Skin of body (tissue), 2 donors: ENCODE results near the gene ADTRP. TPM values are rescaled to one million over a fixed set of nuclear protein-coding genes. Genes with fewer than 3 reads are reported as not detected.

Experiments used
- DNase-seq: peaks from one replicate; lab custom pipeline; 2025; lab: John Stamatoyannopoulos, UW
- total RNA-seq: library from RNA; depleted of rRNA; stranded (reverse); fragments of >200 nt; gene quantifications from one replicate; pipeline ENCODE4 v1.2.3, GENCODE V29; 2014

ADTRP gene
- total RNA-seq, 1 donor from 2014 or later, result 14.0 TPM

DNA sequence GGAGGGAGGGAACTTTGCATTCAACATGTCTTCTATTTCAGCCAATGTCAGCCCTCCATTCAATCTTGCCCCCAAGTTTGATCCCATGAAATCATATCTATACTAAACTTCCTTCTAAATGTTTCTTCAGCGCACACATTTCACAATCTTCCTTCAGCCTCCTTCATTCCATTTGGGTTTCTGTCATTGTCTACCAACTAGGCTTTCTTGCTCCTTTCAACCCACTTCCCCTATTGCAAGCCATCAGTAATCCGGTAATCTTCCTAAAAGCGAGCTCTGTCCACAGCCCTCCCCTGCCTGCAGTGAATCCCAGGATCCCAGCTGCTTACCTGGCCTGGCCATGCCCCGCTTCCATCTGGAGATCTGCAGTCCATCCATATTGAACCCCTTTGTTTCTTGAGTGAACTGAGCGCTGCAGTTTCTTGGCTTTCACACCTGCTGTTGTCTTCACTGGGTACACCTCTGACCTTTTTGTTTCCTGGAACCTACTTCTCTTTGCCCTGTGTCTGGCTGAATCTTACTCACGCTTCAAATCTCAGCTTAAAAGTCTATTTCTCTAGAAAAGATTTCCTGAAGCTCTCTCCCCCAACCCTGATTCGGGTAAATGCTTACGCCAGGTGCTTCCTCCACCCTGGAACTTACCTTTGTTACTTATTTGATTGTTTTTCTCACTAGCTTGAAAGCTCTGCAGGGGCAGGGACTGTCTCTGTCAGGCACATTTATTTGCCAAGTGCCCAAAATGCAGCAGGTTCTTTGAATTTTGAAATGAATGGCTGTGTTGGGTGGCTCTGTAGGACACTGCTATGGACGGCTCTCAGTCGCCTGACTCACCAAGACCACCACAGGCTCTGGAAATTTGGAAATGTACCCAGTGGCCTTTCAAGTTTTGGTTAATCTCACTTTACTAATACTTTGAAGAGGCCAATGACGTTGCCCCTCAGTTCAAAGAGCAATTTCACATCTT lies 50.3 kb downstream of the ADTRP start:
- DNase-seq, result no peak

DNA sequence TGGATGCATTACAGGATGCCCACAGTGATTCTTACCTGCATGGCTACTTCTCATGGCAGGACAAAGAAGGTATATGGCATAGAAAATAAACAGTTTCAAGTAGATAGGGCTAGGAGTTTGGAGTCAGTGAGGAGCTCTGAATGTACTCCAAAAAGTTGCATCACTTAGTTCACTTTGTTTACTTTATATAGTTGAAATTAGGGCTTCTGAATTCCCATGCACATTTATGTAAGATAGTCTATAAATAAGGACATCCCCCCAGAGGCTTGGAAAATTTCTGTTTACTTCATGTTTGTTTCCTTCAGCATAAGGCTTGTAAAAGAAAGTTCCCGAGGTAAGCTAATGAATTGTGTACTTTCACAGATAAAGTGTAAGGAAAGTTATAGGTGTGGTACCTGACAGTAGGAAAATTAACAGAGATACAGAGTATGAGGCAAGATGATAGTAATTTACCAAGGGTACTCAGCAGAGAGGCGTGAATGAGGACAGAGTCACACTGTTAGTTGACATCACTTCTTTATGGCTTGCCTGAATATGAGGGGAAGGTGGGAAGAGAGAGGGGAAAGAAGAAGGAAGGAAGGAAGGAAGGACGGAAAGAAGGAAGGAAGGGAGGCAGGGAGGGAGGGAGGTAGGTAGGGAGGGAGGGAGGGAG lies 51.1 kb downstream of the ADTRP start:
- DNase-seq, result no peak

DNA sequence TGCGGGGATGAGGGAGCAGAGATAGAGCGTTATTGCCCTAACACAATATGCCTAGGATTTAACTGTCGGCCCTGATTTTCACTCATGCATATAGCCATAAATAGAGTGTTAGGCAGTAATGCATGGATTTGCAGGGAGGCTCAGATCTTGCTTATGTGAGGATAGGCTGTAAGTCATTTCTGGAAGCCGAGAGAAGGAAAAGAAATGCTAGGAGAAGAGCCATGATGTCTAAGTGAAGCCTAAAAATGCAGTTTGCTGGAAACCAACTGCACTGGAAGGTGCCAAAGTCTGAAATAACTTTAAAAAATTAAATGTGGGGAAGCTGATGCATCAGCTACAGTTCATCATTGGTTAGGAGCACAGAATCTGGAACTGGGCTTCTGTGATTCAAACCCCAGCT lies 54.3 kb downstream of the ADTRP start:
- no peak for DNase-seq

DNA sequence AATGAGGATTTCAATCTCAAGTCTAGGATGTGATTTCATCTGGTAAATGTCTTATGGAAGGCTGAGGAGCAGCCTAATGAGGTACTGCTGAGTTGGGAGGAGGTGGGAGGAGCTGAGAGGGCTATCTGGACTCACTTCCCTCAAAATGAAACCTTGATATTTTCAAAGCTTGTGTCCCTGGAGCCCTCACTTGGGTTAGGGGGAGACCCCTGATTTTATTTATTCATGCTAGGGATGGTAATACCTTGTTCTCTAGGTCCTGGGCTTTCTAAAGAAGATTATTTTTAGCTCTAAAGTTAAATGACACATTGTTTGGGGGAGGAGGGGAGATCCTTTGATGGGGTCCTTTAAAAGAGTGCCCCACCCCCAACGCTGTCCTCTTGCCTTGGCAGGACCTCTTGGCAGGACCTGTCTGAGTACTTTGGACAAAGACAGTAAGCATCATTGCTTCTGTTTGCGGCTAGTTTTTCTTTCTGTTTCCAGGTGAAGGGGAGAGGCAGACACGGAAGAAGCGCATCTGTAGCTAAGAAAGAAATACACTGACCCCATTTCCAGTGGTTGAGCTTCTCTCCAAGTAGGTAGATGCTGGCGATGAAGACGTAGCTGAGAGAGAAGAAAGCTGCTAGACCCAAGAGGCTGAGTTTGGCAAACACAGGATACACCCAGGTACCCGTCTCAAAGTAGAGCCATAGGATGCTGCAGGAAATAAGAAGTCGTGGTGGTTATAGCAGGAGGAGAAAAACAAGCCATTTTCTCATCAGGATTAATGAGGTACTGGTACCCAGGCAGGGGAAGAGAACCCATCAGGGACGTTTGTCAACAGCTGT lies 55.6 kb downstream of the ADTRP start:
- no peak for DNase-seq

DNA sequence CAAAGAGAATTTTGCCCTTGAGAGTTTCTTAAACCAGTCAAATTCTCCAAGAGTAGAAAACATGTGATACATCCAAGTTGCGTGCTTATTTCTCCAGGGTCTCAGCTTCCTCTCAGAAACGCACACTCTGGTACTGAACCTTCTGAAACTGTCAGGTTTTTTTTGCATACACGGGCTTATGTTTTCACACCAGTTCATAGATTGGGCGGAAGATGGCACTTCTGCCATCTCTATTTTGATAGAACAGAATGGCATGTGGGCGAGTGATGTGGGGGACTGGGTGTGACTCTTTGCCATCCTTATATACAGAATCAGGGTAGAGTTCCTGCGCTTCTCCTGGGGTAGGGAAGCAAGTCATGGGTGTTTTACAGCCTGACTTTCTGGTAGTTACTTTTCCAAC lies 56.4 kb downstream of the ADTRP start:
- no peak for DNase-seq

DNA sequence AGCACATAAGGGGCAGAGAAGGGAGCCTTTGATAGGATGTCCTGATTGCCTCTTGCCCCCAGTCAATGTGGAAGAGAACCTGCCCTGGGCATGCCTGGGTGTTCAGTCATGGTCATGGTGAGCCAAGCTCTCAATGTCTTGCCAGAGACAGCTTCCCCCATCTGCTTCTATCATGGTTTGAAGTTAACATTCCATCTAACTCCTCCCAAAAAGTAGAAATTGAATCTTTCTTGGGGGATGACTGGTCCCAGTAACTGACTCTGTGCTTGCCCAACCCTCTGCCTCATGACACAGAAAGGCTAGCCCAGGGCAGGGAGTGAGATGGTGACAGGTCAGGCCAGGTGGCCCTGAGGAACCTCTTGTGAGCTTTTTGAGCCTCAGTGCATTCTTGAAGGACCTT lies 60.1 kb downstream of the ADTRP start:
- DNase-seq, result no peak

DNA sequence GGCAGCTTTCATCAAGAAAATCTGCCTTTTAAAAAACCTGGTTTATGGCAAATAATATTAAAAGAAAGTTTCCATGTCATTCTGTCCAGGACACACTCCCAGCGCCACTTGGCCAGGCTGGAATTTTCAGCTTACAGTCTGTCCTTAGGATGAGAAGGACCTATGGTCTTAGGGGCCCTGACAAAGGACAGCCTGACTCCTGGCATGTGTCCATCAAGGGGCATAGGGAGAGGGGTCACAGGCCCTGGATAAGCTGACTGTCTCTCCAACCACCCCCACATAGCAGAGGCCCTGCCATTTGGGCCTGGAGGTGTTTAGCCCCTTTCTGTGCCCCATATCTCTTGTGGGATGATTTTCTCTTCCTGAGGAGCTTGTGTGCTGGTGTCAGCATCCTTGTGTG lies 60.6 kb downstream of the ADTRP start:
- no peak for DNase-seq

DNA sequence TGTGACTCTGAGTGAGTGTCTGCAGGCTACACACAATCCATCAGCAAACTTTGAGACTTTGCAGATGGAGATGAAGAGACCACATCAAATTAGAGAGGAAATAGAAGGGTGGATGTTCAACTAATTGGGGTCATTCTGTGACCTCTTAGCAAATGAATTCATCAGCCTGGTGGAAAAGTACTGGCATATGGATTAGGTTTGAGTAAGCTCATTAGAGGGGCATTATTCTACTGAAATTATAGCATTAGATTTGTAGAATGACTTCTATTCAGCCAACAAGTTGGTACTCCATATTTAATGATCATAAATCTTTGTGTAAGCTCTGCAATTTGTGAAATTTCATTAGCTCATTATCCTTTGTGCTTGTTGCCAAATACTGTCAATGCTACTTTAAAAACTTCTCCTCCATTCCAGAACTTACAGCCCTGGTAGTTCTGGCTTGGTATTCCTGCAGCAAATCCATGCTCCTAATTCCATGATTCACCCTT lies 63.8 kb downstream of the ADTRP start:
- DNase-seq, result no peak

DNA sequence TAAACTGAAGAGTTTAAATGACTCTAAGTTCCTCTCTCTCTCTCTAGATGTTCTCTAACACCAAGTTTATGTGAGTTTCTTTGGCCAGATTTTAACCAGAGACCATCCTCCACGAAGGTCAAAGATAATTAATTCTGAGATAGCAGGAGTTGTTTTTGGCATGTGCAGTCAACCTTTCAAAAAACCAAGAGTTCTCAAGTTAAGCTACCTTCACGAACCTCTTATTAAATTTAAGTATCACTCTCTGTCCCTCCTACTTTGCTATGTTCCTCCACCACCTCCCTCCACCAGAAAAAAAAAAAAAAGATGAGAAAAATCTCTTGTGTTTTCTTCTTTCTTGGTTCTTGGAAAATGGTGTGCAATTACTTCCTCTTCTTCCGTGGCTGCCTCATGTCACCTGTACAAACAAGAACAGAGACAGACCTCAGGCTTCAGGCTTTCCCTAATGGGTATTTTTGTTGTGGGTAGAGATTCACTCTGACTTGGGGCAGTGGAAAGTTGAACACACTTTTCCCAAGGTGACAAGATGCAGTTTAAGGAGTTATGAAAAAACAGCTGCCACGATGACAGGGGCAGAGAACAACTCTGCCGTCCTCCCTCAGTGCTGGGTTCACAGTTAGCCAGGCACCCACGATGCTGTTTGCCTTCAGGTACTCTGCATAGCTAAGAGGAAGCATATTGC lies 64.3 kb downstream of the ADTRP start:
- DNase-seq, result no peak

DNA sequence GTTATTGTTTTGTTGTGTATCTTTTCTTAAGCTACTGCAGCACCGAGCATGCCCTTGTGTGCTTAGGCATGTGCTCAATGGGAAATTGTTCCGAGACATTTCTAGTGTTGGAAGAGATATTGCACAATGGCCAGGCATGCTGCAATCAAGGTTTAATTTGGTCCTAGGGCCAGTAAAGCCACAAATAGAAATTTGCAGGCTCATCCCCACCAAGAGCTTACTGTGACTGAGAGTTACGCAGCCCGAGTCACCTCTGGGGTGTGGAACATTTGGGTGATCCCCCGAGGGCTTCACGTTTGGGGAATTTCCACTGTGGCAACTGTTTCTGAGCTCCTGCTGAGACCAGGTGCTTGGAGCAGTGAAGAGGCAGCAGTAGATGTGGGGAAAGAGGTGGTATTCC lies 65.8 kb downstream of the ADTRP start:
- no peak for DNase-seq

DNA sequence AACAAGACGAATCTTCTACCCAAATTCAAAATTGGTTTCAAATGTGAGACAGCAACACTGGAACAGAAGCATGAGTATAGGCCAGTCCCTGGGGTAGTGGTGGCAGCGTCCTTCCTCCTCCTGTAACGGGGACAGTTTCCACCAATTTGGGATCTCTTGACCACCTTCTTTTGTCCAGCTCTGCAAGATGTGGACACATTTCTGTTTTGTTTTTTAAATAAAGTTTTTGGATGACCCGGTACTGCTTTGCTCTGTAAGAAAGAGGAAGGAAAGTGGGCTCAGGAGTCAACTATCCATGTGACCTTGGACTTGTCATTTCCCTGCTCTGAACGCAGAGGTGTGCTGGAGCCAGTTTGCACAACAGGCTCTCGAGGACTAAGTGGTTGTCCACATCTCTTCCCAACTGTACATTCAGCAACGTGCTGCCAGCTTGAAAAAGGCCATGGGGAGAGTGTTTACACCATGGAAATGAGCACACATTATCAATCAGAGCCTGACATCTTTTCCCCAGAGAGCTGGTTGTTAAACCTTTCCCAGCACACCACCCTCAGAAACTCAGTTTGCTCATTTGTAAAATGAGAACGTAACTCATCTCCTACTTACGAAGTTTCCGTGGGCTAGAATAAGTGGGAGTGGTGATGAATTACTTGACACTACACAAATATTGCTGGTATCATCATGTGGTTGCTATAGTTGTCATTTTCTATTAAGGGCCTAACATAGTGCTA lies 66.5 kb downstream of the ADTRP start:
- DNase-seq, result no peak

DNA sequence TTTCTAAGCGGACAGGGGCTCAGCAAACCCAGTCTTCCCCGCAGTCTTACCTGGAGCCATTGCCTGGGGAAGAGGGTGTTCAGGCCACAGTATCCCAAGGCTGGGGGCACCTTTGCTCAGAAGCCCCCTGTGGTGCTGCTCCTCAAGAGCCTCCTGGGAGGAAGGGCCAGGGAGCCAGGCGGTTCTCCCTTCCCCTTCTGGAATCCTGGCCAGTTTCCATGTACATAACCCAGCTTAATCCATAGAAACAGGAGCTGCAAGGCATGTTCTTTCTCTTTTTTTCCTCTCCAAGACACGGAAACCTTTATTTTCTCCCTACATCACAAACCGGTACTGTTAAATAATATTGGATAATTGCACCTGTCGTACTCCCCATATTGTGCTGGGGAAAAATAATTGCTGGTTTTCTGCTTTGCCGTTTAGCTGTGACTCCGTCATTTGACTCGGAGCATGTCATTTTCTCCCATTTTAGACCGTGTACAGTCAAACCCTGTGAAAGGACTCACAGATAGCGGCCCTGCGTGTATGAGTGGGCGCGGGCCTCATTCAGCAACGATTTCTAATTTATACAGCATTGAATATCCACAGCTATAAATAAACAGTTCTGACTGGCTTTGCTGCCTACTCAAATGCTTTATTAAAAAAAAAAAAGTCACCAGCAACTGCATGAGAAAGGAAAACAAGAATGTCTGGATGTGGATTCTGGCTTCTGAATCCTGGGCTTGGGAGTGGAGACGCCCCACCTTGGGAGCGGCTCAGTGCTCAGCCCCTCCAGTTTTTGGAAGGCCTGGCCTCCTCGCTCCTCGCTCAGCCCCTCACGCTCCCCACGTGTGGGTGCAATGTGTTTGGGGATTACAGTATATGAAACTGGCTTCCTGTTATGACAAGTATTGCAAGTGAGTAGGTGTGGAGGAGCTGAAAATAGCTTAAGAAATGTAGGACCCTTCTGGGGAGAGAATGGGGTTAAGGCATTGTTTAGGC lies 67.3 kb downstream of the ADTRP start:
- DNase-seq, result peak; percentile 23

DNA sequence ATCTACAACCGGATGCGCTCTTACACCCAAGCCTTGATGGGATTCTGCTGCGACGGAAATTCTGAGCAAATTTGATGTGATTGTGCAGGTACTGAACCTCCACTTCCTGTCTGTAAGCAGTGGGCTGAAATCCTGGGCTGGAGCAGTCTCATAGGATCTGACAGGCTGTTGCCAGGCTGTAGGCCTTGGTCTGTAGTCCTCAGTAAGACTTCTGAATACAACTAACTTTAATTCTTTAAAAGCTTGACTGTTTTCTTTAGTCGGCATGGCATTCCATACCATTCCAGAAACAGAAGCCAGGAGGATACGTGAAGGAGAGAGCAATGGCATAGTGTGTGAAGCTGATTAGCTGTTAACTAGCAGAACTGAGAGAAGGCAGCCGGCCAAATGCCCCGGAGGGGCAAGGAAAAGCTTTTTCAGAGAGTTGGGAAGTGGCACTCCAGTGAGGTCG lies 68.3 kb downstream of the ADTRP start:
- DNase-seq, result no peak

DNA sequence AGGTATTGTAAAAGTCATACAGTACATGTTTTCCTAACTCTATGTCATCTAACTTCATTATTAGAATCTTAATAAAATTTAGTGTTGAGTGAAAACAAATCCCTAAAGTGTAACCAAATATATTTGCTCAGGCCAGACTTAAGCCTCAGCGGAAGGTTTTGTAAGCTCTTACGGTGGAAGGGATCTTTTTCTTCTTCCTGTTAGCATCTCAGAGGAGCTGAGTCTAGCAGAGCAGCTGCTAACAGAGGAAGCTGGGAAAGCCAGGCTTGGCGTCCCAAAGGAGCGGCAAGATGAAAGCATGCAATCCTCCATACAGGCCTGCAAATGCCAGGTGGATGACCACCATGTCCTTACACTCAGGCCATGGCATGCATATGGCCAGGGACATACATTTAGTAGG lies 72.4 kb downstream of the ADTRP start:
- DNase-seq, result no peak

DNA sequence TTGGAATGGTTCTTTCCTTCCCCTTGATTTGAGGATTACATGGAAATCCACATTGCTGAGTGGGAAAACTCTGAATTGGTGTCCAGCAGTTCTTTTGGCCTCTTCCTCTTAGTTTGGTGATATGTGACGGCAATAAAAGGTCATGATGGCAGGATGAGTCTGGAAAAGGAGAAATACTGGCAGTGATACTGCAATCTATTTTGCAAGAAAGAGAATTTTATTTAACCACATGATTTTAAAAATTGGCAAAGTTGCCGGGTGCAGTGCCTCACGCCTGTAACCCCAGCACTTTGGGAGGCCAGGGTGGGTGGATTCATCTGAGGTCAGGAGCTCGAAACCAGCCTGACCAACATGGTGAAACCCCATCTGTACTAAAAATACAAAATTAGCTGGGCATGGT lies 73.1 kb downstream of the ADTRP start:
- DNase-seq, result no peak

DNA sequence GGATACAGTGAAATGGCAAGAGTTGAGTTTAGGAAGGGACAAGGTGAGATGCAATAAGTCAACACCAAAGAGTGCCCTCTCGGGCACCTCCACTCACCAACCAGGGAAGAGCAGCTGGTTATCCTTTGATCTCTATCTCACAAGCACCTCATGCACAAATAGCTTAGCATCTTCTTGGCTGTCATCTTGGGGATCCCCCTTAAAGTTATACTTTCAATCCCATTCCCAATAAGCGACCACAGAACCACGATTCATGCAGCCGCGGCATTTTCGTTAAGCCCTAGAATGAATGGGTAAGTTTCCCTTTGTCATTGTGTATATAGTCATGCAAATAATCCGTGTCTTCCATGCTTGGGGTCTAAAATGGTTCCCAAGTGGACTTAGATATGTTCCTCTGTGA lies 73.5 kb downstream of the ADTRP start:
- no peak for DNase-seq

DNA sequence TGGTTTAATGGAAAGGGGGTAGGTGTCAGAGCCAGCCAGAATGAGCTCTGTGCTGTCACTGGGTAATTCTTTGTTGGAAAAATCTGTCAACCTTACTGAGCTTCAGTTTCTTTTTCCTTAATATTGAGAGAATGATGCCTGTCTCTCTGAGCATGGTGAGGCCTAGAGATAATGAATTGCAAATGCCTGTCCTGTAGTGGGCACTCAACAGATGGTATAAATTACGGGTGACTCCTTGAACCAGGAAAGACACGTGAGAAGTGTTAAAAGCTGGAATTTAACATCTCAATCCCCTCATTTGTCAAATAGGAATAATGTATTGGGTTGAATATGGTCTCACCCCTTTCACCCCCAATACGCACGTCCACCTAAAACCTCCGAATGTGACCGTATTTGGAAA lies 74.9 kb downstream of the ADTRP start:
- DNase-seq, result no peak

DNA sequence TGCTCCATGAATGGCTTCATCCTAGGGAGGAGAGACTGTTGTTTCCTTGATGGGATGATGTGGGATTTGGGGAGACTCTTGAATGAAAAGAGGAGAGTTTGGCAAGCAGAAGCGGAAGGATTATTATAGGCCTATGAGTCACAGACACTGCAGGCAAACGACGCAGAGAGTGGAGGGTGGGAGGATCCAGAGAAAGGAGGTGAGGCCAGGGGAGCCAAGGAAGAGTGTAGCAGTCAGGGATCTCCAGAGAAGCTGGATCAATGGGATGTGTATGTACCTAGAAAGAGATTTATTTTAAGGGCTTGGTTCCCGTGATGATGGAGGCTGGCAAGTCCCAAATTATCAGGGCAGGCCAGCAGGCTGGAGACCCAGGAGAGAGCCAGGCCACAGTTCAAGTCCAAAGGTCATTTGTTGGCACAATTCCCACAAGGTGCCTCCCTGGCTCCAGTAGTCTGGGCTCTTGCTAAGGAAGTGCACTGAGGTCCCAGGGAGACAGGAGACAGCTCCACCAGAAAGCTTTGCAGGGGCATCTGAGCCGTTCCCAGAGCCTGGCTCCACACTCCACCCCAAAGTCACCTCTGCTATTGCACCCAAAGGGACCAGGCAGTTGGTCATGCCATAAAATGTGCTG lies 76.0 kb downstream of the ADTRP start:
- DNase-seq, result no peak

DNA sequence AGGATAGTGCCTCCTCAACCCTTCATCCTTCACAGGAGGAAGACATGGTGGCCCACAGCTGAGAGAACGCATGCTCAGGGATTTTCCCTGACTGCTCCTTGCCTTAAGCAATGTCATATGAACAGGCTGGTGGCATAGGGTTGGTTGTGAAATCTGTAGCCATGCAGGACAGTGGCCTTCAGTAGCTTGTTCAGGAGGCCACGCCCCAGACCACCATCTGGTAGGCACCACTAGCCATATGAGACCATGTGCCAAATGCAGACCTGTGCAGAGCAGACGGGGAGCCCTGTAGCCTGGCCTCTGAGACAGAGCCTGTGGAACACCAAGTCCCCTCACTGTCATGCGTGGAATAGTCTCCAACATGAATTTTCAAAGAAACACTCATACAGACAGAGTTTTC lies 76.5 kb downstream of the ADTRP start:
- no peak for DNase-seq
